Mucosa of descending colon (tissue), 3 donors: ENCODE measurements around the gene ST6GALNAC3. TPM values are rescaled to one million over a fixed set of nuclear protein-coding genes. Genes with fewer than 3 reads are reported as not detected.

Experiments used
- ATAC-seq: fragments of 200-7000 bp; cut with Tn5 transposase; one replicate; pipeline ENCODE4 v1.9.1; 2020; ENCODE audit warnings: mild to moderate bottlenecking, moderate library complexity
- DNase-seq, 3 donors: peaks; one replicate each; pipeline ENCODE4 v3.0.0-alpha.2; 2020
- H3K36me3 ChIP-seq: fragments of 200-600 bp; one replicate; pipeline ENCODE4 v1.8.0; 2021; ENCODE audit warnings: low read depth, mild to moderate bottlenecking
- H3K4me1 ChIP-seq: fragments of 200-600 bp; one replicate; pipeline ENCODE4 v1.8.0; 2021; ENCODE audit warnings: low read depth, mild to moderate bottlenecking
- H3K4me3 ChIP-seq: fragments of 200-600 bp; one replicate; pipeline ENCODE4 v1.8.0; 2021; ENCODE audit warnings: mild to moderate bottlenecking
- H3K9me3 ChIP-seq: fragments of 200-600 bp; one replicate; pipeline ENCODE4 v1.8.0; 2021; ENCODE audit warnings: mild to moderate bottlenecking
- intact Hi-C, 2 donors: fragments of 100-400 bp; cut with DNase I in 1 of 2; cut with micrococcal nuclease in 1 of 2; formaldehyde crosslinking; loops; one replicate each; pipeline versions ENCODE4 v1.11.0 to v1.11.1; 2022; cut with DNase I, micrococcal nuclease
- total RNA-seq, 3 donors: library from RNA; stranded (reverse); fragmentation: NEBNext Ultra II Directional in 2 of 3; extraction: Animal tissue kit (Norgen Biotek cat#: 25700) in 2 of 3; gene quantifications; one replicate each; pipeline versions ENCODE4 v1.2.1 to v1.2.4, GENCODE V29; 2021 to 2023
- TF ChIP-seq, protein P1 (sequence below): fragments of 200-600 bp; IDR thresholded peaks from one replicate; pipeline ENCODE4 v1.8.0; 2022; ENCODE audit warnings: antibody characterized with exemption, mild to moderate bottlenecking
- donor health status: DM: no; HTN: no; CAD: no; lungs with moderate emphysema.
- donor health status: DM: no; HTN: no; CAD: no.
- donor health status: DM: no; HTN: yes; CAD: no.

Gene ST6GALNAC3
- total RNA-seq, 3 donors from 2014 or later, result 5.4 to 9.0 (median 6.7) TPM

DNA sequence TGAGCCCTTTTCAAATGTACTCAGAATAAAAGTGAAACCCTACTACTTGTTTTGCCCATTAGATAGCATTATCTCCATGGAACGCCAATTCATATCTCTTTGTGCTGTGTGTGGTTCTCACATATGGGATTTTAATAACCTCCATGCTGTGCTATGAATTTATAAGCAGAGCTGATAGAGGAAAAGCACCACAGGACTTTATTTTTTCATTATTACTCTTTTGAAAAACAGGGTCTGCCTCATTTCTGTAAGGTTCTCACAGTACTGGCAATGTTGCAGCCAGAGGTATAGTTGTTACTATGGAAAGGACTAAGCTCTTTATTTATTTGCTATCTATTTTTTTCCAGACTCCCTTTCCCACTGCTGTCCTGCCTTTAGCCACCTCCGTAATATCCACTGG is 313.7 kb downstream of the ST6GALNAC3 start:
- intact Hi-C loops, result no loop called here
- no peaks in the 10 kb centered on the region for H3K36me3 ChIP-seq
- H3K9me3 ChIP-seq, result no peaks in the 10 kb centered on the region
- H3K4me3 ChIP-seq, result no peak overlapping the region
- no peaks in the 10 kb centered on the region for H3K4me1 ChIP-seq
- ATAC-seq (no peak), DNase-seq (no peak)
- TF ChIP-seq, protein P1, sequence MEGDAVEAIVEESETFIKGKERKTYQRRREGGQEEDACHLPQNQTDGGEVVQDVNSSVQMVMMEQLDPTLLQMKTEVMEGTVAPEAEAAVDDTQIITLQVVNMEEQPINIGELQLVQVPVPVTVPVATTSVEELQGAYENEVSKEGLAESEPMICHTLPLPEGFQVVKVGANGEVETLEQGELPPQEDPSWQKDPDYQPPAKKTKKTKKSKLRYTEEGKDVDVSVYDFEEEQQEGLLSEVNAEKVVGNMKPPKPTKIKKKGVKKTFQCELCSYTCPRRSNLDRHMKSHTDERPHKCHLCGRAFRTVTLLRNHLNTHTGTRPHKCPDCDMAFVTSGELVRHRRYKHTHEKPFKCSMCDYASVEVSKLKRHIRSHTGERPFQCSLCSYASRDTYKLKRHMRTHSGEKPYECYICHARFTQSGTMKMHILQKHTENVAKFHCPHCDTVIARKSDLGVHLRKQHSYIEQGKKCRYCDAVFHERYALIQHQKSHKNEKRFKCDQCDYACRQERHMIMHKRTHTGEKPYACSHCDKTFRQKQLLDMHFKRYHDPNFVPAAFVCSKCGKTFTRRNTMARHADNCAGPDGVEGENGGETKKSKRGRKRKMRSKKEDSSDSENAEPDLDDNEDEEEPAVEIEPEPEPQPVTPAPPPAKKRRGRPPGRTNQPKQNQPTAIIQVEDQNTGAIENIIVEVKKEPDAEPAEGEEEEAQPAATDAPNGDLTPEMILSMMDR, result no peak

DNA sequence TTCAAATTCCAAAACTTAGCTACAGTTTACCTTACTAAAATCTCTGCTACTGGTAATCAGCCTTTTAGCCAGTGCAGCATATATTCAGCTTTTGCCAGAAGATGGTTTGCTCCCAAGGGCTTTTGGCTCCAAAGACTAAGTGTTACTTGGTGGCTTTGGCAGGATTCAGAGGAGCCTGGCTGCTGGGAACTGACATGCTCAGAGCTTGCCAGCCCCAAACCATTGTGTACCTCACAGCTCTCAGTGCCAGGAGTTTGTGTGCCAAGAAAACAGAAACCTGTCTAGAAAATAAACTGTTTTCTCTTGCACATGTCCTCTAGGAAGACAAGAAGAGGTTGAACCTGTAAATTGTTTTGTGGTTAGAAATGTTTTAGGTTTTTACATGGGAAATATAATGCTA is 315.9 kb downstream of the ST6GALNAC3 start:
- TF ChIP-seq, protein P1, result no peak
- no peaks in the 10 kb centered on the region for H3K9me3 ChIP-seq
- H3K36me3 ChIP-seq, result no peaks in the 10 kb centered on the region
- ATAC-seq (no peak), DNase-seq (no peak)
- intact Hi-C loops, result no loop called here
- no peak overlapping the region for H3K4me3 ChIP-seq
- no peaks in the 10 kb centered on the region for H3K4me1 ChIP-seq

DNA sequence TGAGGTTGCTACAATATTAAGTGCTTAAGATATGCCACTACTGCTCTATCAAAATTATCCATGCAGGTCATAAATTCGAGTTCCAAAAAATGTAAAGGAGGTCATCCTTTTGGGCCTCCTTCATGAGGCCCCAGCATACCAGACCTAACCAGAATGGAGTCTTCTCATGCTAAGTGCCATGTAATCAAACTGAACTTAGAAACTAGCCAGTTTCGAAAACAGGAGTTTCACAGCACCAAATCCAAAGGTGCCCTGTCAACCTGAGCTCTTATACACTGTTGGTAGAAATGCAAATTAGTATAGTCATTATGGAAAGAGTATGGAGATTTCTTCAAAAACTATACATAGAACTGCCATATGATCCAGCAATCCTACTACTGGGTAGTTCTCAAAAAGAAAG is 320.5 kb downstream of the ST6GALNAC3 start:
- ATAC-seq, result no peak
- no peaks in the 10 kb centered on the region for H3K4me1 ChIP-seq
- intact Hi-C loops, result no loop called here
- H3K9me3 ChIP-seq, result no peaks in the 10 kb centered on the region
- no peak overlapping the region for H3K4me3 ChIP-seq
- TF ChIP-seq, protein P1, result no peak
- no peak for DNase-seq
- no peaks in the 10 kb centered on the region for H3K36me3 ChIP-seq

- Histone ChIP-seq H3K4me1 (no peaks in the 10 kb centered on the region), H3K4me3 (no peak overlapping the region), H3K36me3 (no peaks in the 10 kb centered on the region), H3K9me3 (no peaks in the 10 kb centered on the region)
- intact Hi-C loops, result no loop called here
- ATAC-seq (no peak), DNase-seq (no peak)
- TF ChIP-seq, protein P1, result no peak
Measured at GRCh38 chr1:76402128-76402527, 327.6 kb downstream of the ST6GALNAC3 start.

- Histone ChIP-seq H3K4me1 (no peaks in the 10 kb centered on the region), H3K4me3 (no peak overlapping the region), H3K36me3 (no peaks in the 10 kb centered on the region), H3K9me3 (no peaks in the 10 kb centered on the region)
- TF ChIP-seq, protein P1, result no peak
- intact Hi-C loops, result no loop called here
- ATAC-seq, result no peak
- no peak for DNase-seq
Measured at GRCh38 chr1:76408303-76408702, 333.8 kb downstream of the ST6GALNAC3 start.

GRCh38 chr1:76410499-76410898 is 336.0 kb downstream of the ST6GALNAC3 start:
- intact Hi-C loops, result no loop called here
- ATAC-seq (no peak), DNase-seq (no peak)
- Histone ChIP-seq H3K4me3 (no peak overlapping the region), H3K9me3 (no peaks in the 10 kb centered on the region), H3K4me1 (no peaks in the 10 kb centered on the region), H3K36me3 (no peaks in the 10 kb centered on the region)
- TF ChIP-seq, protein P1, result no peak
